ENCODE measurements around the gene HTRA3.

Gene HTRA3

DNA sequence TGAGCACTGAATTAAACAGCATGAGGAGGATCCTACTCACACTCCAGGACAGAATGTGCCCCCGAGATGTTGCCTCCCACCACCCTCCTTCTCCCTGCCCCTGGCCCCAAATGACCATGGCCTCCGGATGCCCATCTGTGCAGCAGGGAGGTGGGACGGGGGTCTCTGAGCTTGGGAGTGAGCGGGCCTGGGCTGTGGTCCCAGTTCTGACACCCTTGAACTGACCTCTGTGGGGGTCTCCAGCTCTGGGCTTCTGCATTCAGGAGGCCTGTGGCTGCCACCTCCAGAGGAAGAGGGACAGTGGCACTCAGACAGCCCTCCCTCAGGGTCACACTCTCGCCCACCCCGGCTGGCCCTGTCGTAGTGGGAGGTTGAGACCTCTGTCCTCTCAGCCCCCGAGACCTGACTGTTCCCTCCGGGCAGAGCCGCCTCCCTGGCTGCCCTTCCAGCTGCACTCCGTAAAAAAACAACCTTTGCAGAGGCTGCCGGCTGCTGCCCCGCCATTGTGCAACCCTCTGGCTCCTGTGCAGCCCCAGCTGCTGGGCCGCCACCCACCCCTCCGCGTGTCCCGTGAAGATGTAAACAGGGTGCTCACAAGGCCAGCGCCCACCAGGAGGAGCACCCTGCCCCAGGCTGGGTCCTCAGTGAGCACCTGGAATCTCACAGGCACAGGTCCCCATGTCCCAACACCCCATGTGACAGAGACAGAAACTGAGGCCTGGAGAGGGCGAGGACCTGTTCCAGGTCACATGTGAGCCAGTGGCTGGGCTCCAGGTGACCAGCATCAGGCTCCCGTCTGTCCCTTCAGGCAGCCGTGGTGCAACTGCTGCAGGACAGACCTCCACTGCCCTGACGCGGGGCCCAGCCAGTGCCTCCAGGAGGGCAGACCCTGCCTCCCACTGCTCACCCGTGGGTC, 39.6 kb downstream of the HTRA3 start:
- TF ChIP-seq, protein P1, sequence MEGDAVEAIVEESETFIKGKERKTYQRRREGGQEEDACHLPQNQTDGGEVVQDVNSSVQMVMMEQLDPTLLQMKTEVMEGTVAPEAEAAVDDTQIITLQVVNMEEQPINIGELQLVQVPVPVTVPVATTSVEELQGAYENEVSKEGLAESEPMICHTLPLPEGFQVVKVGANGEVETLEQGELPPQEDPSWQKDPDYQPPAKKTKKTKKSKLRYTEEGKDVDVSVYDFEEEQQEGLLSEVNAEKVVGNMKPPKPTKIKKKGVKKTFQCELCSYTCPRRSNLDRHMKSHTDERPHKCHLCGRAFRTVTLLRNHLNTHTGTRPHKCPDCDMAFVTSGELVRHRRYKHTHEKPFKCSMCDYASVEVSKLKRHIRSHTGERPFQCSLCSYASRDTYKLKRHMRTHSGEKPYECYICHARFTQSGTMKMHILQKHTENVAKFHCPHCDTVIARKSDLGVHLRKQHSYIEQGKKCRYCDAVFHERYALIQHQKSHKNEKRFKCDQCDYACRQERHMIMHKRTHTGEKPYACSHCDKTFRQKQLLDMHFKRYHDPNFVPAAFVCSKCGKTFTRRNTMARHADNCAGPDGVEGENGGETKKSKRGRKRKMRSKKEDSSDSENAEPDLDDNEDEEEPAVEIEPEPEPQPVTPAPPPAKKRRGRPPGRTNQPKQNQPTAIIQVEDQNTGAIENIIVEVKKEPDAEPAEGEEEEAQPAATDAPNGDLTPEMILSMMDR (IDR thresholded peaks at IDR 0.05; ENCODE audit: insufficient read depth, low read length, poor library complexity, severe bottlenecking) = no peak
- peaks cover 2% of the 10 kb centered on the region; the same call in 1 of the 2 replicates for H3K27me3 ChIP-seq (replicated peaks; ENCODE audit: control insufficient read depth, insufficient read depth, low read length)
- H3K4me3 ChIP-seq (replicated peaks; ENCODE audit: low read depth, low read length) = no peak overlapping the region
- no peak for DNase-seq (ENCODE audit: extremely low read depth, insufficient read length)
- H3K36me3 ChIP-seq (ENCODE audit: control insufficient read depth, insufficient read depth, low read length) = no peaks in the 10 kb centered on the region

DNA sequence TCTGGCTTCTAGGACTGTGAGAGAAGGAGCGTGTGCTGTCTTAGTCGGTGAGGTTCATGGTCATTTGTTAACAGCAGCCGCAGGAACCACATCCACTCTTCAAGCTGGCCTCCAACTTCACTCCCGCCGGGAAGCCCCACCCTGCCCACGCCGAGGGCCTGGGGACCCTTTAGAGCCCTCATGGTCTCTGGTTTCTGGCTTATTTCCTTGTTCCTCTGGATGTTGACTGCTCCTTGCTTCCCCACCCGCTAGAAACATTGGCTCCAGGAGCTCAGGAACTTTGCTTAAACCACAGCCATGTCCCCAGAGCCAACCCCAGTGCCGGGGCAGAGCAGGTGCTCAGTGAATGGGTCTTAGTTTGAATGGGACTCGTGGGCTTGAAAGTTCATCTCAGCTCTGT, 40.8 kb downstream of the HTRA3 start:
- Histone ChIP-seq H3K27me3 (replicated peaks; ENCODE audit: control insufficient read depth, insufficient read depth, low read length) (peaks cover 2% of the 10 kb centered on the region; the same call in 1 of the 2 replicates), H3K36me3 (ENCODE audit: control insufficient read depth, insufficient read depth, low read length) (no peaks in the 10 kb centered on the region), H3K4me3 (replicated peaks; ENCODE audit: low read depth, low read length) (no peak overlapping the region)
- no peak for DNase-seq (ENCODE audit: extremely low read depth, insufficient read length)
- TF ChIP-seq, protein P1 (IDR thresholded peaks at IDR 0.05; ENCODE audit: insufficient read depth, low read length, poor library complexity, severe bottlenecking) = no peak

DNA sequence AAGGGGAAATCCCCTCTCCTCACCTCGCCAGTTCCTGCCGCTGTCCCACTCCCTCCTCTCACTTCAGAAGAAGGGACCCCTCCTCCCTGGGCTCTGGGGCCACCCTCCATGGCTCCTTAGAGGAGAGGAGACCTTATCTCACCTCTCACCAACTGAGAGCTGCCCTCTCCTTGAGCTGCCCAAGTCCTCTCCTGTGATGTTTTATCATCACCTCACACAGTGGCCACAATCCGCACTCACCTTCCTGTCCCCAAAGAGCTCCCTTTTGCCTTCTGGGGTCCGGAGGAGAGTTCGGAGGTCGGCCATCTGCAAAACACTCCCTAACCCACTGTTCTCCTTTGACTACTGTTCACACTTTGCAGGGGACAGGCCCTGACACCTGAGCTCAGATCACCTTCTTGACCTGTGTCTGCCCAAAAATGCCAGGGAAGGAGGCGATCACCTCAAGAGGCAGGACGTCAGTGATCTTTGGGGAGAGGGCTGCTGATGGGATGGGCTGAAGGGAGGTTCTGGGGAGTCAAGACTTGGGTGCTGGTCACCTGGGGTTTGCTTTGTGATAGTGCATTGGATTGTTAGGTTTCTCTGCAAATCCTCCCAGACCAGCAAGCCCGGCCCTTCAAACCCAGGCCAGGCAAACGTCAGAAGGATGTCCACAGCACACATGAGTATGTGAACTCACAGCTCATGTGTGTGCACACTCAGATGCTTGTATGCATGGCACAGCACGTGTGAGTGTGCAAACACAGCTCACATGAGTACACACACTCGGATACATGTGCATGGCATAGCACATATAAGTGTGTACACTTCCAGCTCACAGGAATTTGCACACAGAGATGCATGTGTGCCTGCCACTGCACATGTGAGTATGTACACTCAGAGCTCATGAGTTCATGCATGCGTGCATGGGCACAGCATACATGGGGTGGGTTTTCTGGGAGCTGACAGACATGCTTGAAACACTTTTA, 41.8 kb downstream of the HTRA3 start:
- H3K36me3 ChIP-seq (ENCODE audit: control insufficient read depth, insufficient read depth, low read length) = no peaks in the 10 kb centered on the region
- TF ChIP-seq, protein P1 (IDR thresholded peaks at IDR 0.05; ENCODE audit: insufficient read depth, low read length, poor library complexity, severe bottlenecking) = no peak
- no peak for DNase-seq (ENCODE audit: extremely low read depth, insufficient read length)
- H3K4me3 ChIP-seq (replicated peaks; ENCODE audit: low read depth, low read length) = no peak overlapping the region
- H3K27me3 ChIP-seq (replicated peaks; ENCODE audit: control insufficient read depth, insufficient read depth, low read length) = peaks cover 4% of the 10 kb centered on the region; the same call in 1 of the 2 replicates

DNA sequence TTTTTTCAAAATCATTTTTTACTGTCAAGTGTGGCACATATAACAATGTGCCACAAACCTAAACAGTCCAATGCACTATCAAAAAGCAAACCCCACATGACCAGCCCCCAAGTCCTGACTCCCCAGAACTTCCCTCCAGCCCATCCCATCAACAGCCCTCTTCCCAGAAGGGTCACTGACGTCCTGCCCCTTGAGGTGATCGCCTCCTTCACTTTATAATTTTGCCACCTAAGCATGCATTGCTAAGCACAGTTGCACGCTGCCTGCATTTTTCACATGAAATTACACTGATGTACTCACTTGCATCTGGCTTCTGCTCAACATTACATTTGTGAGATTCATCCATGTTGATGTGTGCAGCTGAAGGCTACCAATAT, 42.5 kb downstream of the HTRA3 start:
- no peaks in the 10 kb centered on the region for H3K36me3 ChIP-seq (ENCODE audit: control insufficient read depth, insufficient read depth, low read length)
- TF ChIP-seq, protein P1 (IDR thresholded peaks at IDR 0.05; ENCODE audit: insufficient read depth, low read length, poor library complexity, severe bottlenecking) = no peak
- peaks cover 4% of the 10 kb centered on the region; the same call in 1 of the 2 replicates for H3K27me3 ChIP-seq (replicated peaks; ENCODE audit: control insufficient read depth, insufficient read depth, low read length)
- DNase-seq (ENCODE audit: extremely low read depth, insufficient read length) = no peak
- H3K4me3 ChIP-seq (replicated peaks; ENCODE audit: low read depth, low read length) = no peak overlapping the region

DNA sequence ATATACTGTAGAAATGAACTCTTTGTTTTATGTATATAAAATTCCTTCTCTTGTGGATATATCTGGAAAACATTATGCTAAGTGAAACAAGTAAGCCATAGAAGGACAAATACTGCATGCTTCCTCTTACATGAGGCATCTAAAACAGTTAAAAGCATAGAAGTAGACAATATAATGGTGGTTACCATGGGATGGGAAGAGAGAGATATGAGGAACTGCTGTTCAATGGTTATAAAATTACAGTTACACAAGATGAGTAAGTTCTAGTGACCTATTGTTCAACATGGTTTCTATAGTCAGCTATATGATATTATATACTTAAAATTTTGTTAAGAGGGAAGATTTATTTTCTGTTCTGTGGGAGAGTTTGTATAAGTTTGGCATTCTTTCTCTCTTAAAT, 43.4 kb downstream of the HTRA3 start:
- H3K27me3 ChIP-seq (replicated peaks; ENCODE audit: control insufficient read depth, insufficient read depth, low read length) = peaks cover 4% of the 10 kb centered on the region; the same call in 1 of the 2 replicates
- no peak overlapping the region for H3K4me3 ChIP-seq (replicated peaks; ENCODE audit: low read depth, low read length)
- DNase-seq (ENCODE audit: extremely low read depth, insufficient read length) = no peak
- TF ChIP-seq, protein P1 (IDR thresholded peaks at IDR 0.05; ENCODE audit: insufficient read depth, low read length, poor library complexity, severe bottlenecking) = no peak
- H3K36me3 ChIP-seq (ENCODE audit: control insufficient read depth, insufficient read depth, low read length) = no peaks in the 10 kb centered on the region
